ENCODE data around the gene C1QC. TPM values are rescaled to one million over a fixed set of nuclear protein-coding genes. Genes with fewer than 3 reads are reported as not detected.

Gene C1QC
- total RNA-seq, 1 experiment from 2014 or later = not detected

GRCh38 chr1:22621761-22622160 lies 21.7 kb upstream of the C1QC start:
- Histone ChIP-seq H3K27me3 (ENCODE audit: insufficient read depth, low read length) (no peaks in the 10 kb centered on the region), H4K5ac (ENCODE audit: insufficient read length, low read depth, low read length) (no peak overlapping the region), H2BK5ac (ENCODE audit: insufficient read length, low read length) (no peak overlapping the region), H2AK5ac (ENCODE audit: insufficient read length, low read length) (no peak overlapping the region), H2BK120ac (ENCODE audit: low read depth, low read length, poor library complexity, severe bottlenecking) (no peak overlapping the region), H3K4me2 (ENCODE audit: insufficient read depth, insufficient read length, low read length) (no peak overlapping the region), H3K4ac (ENCODE audit: low read depth, low read length) (no peak overlapping the region), H4K8ac (replicated peaks; ENCODE audit: insufficient read length, low read depth, low read length) (no peak overlapping the region), H3K56ac (ENCODE audit: insufficient read length, low read depth, low read length) (no peak overlapping the region), H3K18ac (ENCODE audit: insufficient read length, low read depth, low read length) (no peak overlapping the region), H2AFZ (ENCODE audit: low read length) (no peak overlapping the region), H3T11ph (ENCODE audit: low read length) (no peak overlapping the region), H3K4me1 (ENCODE audit: insufficient read depth, low read length) (no peaks in the 10 kb centered on the region; the same call in 1 of the 2 replicates), H3K27ac (ENCODE audit: insufficient read length, low read depth, low read length) (no peak overlapping the region), H2BK12ac (ENCODE audit: insufficient read length, low read depth, low read length) (no peak overlapping the region), H3K14ac (ENCODE audit: insufficient read depth, low read length) (no peak overlapping the region), H3K79me2 (ENCODE audit: insufficient read depth, low read length) (no peaks in the 10 kb centered on the region), H2BK15ac (ENCODE audit: low read depth, low read length) (no peak overlapping the region), H3K79me1 (ENCODE audit: insufficient read depth, low read depth, low read length, poor library complexity, severe bottlenecking) (no peaks in the 10 kb centered on the region), H4K91ac (ENCODE audit: insufficient read length, low read depth, low read length) (no peak overlapping the region), H2BK20ac (ENCODE audit: low read depth, low read length, poor library complexity, severe bottlenecking) (no peak overlapping the region), H3K23me2 (ENCODE audit: insufficient read length, low read depth, low read length, poor library complexity, severe bottlenecking) (no peaks in the 10 kb centered on the region), H3K23ac (ENCODE audit: insufficient read length, low read depth, low read length) (no peak overlapping the region), H3K9me3 (ENCODE audit: control insufficient read depth, low read depth, low read length) (no peaks in the 10 kb centered on the region), H3K9ac (ENCODE audit: extremely low read depth, insufficient read length, low read length) (no peak overlapping the region), H4K20me1 (ENCODE audit: control insufficient read depth, insufficient read depth, insufficient read length) (no peaks in the 10 kb centered on the region)
- Mint-ChIP-seq H3K9me3 (no peaks in the 10 kb centered on the region), H3K27ac (no peak overlapping the region; a peak in 1 of 7 replicates), H3K27me3 (ENCODE audit: low read depth) (peaks cover 7% of the 10 kb centered on the region), H3K4me1 (peaks cover 18 to 20% of the 10 kb centered on the region in 2 experiments), H3K36me3 (ENCODE audit: insufficient read depth in 1 of 3, low read depth in 3 of 3) (no peaks in the 10 kb centered on the region), H3K4me3 (no peak overlapping the region)
- no peak for DNase-seq
- no CpG with 5 or more reads among the region's 4 CpGs for WGBS (ENCODE audit: extremely low coverage, insufficient read length, low lambda C conversion rate)
- TF ChIP-seq, protein P1, sequence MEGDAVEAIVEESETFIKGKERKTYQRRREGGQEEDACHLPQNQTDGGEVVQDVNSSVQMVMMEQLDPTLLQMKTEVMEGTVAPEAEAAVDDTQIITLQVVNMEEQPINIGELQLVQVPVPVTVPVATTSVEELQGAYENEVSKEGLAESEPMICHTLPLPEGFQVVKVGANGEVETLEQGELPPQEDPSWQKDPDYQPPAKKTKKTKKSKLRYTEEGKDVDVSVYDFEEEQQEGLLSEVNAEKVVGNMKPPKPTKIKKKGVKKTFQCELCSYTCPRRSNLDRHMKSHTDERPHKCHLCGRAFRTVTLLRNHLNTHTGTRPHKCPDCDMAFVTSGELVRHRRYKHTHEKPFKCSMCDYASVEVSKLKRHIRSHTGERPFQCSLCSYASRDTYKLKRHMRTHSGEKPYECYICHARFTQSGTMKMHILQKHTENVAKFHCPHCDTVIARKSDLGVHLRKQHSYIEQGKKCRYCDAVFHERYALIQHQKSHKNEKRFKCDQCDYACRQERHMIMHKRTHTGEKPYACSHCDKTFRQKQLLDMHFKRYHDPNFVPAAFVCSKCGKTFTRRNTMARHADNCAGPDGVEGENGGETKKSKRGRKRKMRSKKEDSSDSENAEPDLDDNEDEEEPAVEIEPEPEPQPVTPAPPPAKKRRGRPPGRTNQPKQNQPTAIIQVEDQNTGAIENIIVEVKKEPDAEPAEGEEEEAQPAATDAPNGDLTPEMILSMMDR (conservative IDR thresholded peaks at IDR 0.05) = no peak

Measured in H9 (cell line).